HCT116 (cell line): ENCODE results near the gene S100A3.

Experiments
- EZH2 ChIP-seq: fragments of 200-600 bp; sonication (generic); IDR thresholded peaks from 2 replicates; pipeline ENCODE4 v1.6.1; 2017; ENCODE audit warnings: antibody characterized with exemption, mixed run types
- JUND ChIP-seq: IDR thresholded peaks from 2 replicates; pipeline ENCODE4 v1.6.1; 2012
- POLR2AphosphoS5 ChIP-seq: IDR thresholded peaks from 2 replicates; pipeline ENCODE4 v1.6.1; 2011; ENCODE audit warnings: mild to moderate bottlenecking, low read depth, low read length, moderate library complexity
- TF ChIP-seq, protein P1 (sequence below), 3 experiments: fragments of 200-600 bp in 1 of 3; sonication (generic) in 1 of 3; IDR thresholded peaks in 2 of 3; conservative IDR thresholded peaks in 1 of 3; 2 replicates each; pipeline ENCODE4 v1.5.1; 2012 to 2017; ENCODE audit warnings: low read depth in 2 of 3, low read length in 2 of 3, antibody characterized with exemption in 1 of 3, borderline replicate concordance in 1 of 3, control low read depth in 1 of 3, mild to moderate bottlenecking in 1 of 3, mixed read lengths in 1 of 3, mixed run types in 1 of 3, moderate library complexity in 1 of 3; ENCODE audit not compliant: insufficient read depth in 1 of 3
- TF ChIP-seq, protein P2 (sequence below): IDR thresholded peaks from 2 replicates; pipeline ENCODE4 v1.6.1; 2012

DNA sequence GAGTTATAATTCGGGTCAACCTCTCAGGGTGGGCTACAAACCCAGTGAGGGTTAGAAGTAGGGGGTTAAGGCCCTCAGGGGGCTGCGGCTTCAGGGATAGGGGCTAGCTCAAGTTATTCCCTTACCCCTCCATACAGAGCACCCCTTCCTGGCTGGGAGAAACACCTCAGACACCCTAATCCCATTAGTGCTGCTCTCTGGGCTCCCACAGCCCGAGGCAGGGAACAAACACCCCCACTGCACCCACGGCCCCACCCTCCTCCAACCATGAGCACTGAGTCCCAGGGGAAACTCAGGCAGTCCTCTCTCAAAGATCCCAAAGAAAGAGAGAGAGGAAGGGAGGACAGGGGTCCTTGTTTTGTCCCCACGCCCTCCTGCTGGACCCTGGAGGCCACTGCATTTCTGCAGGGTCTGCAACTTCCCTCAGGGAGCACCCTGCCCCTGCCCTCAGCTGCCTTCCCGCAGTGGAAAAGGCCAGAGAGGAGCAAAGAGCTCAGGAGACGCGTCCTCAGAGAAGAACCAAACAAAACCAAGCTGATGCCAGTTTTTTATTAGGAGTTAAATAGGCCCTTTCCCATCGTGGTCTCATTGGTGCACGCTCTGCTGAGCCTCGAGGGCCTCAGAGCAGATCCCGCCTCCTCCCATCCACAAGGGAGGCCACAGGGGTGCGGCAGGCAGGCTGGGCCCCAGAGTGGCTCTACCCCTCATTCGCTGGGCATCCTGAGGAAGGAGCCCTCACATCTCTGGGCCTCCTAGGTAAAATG is 2.1 kb downstream of the S100A3 start:
- TF ChIP-seq POLR2AphosphoS5: no peak
- TF ChIP-seq EZH2: no peak
- TF ChIP-seq, protein P1, sequence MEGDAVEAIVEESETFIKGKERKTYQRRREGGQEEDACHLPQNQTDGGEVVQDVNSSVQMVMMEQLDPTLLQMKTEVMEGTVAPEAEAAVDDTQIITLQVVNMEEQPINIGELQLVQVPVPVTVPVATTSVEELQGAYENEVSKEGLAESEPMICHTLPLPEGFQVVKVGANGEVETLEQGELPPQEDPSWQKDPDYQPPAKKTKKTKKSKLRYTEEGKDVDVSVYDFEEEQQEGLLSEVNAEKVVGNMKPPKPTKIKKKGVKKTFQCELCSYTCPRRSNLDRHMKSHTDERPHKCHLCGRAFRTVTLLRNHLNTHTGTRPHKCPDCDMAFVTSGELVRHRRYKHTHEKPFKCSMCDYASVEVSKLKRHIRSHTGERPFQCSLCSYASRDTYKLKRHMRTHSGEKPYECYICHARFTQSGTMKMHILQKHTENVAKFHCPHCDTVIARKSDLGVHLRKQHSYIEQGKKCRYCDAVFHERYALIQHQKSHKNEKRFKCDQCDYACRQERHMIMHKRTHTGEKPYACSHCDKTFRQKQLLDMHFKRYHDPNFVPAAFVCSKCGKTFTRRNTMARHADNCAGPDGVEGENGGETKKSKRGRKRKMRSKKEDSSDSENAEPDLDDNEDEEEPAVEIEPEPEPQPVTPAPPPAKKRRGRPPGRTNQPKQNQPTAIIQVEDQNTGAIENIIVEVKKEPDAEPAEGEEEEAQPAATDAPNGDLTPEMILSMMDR (IDR thresholded peaks at IDR 0.05 in 2 of 3, conservative IDR thresholded peaks at IDR 0.05 in 1 of 3; ENCODE audit: borderline replicate concordance in 1 of 3, insufficient read depth in 1 of 3, low read depth in 2 of 3, low read length in 2 of 3): no peak
- TF ChIP-seq JUND: no peak
- TF ChIP-seq, protein P2, sequence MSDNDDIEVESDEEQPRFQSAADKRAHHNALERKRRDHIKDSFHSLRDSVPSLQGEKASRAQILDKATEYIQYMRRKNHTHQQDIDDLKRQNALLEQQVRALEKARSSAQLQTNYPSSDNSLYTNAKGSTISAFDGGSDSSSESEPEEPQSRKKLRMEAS: no peak
